ENCODE measurements around the gene PADI6.
"Not testable (repeated sequence)": the region's sequence is repeated elsewhere in the genome, so short reads cannot be mapped to it uniquely, and the experiment has no call there.

PADI6 gene

DNA sequence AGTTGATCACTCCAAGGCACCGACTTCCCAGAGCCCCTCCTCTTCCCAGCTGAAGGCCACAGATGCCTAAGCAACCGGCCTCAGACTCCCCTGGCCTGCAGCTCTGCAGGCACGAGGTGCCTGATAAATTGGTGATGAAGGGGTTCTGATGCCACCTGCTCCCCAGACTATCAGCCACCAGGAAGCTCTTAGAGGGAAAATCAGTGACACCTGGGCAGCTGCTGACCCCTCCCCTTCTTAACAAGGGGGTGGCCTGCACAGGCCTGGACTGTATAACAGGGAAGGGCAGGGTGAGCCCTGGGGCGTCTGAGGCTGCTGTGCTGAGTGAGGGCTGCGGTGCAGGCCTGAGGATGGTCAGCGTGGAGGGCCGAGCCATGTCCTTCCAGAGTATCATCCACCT lies at the start of gene PADI6:
TSS of gene PADI6 (plus strand) at position 301 of the 400 bp plus-strand sequence. CDS start at position 351, 50 bp downstream.
- no peak for DNase-seq (ENCODE audit: low read depth in 2 of 3, low spot score in 1 of 3)

DNA sequence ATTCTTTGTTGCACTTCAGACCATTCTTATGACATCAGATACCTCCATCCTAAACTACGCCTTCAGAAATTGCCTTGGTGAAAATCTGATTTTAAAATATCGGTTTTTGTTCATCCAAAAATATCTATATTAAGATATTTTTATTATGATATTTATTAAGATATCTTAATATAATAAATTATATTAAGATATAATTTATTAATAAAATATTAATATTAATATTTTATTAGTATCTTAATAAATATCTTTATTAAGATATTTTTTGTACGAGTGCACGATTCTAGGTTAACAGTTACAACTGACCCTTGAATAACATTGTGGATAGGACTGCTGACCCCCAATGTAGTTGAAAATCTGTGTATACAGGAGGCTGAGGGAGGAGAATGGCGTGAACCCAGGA lies 43.1 kb upstream of the PADI6 start:
- DNase-seq (ENCODE audit: low read depth in 2 of 3, low spot score in 1 of 3), result no peak

DNA sequence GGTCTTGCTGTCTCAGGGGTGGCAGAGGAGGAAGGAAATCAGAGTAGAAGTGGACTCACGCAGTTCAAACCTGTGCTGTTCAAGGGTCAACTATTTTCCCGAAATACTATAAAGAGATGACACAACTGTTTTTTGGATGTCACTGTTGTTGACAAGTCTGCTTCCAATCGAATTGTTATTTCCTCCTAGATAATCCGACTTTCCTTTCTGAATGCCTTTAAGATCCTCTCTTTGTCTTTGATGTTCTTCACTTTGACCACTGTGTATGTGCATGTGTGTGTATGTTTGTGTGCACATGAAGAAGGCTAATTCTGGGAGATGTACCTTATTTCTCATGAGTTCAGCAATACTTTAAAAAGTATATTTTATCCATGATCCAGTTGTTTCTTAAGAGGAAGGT lies 42.4 kb upstream of the PADI6 start:
- DNase-seq (ENCODE audit: low read depth in 2 of 3, low spot score in 1 of 3), result no peak

DNA sequence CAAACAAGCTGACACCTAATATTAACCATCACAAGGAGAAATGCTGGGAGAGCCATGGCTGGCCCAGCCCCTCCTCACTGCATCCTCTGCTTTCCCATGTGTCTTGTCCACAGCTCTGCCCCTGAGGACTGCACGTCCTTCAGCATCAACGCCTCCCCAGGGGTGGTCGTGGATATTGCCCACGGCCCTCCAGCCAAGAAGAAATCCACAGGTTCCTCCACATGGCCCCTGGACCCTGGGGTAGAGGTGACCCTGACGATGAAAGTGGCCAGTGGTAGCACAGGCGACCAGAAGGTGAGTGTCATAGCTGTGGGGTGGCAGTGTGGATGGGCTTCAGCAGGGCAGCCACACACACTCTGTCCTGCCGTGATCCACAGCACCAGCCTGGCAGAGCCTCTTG lies 41.1 kb upstream of the PADI6 start:
- no peak for DNase-seq (ENCODE audit: low read depth in 2 of 3, low spot score in 1 of 3)

DNA sequence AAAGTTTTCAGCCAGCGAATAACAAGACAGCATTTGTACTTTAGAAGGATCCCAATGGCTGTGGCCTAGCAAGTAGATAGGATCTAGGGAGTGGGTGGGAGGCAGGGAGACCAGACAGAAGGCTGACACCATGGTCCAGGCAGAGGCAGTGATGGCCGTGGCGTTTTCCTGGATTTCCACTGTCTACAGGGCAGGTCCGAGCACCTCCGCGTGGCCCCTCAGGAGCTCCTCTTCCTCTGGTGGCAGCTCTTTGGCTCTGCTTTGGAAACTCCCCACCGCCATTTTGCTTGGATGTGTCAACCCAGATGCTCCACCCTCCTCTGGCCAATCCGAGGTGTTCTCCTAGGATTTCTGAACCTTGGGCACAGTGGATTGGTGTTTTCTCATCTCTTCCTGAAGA lies 38.9 kb upstream of the PADI6 start:
- no peak for DNase-seq (ENCODE audit: low read depth in 2 of 3, low spot score in 1 of 3)

DNA sequence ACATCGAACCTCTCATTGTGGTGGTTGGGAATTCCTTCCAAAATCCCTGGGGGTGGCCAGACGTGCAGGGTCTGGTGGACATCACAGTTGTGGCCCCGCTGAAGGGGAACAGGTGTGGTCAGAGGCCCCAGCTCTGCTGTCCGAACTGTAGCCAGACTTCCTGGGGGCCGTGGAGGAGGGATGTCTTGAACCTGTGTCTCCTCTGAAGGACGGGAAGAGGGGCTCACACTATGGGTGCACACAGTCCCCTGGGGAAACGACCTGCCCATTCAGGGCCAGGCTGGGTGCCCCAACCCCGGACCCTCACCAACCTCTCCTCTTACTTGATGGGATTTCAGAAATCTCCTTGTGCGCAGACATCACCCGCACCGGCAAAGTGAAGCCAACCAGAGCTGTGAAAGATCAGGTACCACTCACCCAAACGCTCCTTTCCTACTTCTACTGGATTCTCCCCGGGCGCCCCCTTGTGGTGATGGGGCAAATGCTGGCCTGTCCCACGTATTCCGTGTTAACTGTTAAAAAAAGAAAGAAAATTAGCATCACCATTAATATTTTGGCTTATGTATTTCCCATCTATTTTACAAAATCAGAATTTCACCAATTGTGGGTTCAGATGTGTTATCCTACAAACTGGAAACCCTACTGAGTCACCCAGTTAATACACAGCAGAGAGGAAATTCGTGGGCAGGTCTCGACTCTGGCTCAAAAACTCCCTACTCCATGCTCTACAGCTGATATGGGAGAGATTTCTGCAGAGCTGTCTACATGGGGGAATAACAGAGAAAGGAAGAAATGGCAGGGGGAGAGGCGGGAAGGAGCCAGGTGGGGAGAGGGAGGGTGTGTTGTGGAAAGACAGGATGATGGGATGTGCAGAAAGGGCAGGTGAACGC lies 35.9 kb upstream of the PADI6 start:
- peak; percentile 33 to 66 (median 64) for DNase-seq (ENCODE audit: low read depth in 2 of 3, low spot score in 1 of 3)

DNA sequence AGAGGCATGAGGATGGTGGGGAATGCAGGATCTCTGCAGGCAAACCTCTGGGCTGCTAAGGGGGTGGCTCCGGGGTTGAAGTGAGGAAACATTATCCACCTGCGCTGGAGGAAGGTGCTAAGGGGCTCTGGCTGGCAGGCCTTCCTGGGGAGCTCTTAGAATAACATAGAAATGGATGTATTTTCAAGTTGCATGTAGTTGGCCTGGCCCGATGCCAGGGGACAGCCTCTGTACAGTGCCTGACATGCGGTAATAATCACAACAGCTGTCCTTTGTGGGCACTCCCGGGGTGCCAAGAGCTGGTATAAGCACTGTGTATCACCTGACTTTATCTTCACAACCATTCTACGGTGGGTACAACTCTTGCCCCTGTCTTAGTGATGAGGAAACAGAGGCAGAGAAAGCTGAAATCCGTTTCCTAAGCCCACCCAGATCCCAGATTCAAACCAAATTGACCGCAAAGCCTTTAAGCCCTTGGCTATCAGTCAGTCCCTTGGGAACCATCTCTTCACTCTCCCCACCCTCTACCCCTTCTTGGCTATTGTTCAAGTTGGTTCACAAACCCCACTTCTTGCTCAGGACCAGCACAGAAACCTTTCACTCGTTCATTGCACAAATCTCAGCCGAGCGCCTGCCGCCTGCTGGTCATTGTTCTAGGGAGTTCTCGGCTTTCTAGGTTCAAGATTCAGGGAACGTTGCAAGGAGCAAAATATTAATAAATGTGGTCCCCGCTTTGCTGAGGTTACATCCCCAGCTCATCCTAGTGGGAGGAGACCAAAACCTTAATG lies 33.1 kb upstream of the PADI6 start:
- DNase-seq (ENCODE audit: low read depth in 2 of 3, low spot score in 1 of 3), result no peak

DNA sequence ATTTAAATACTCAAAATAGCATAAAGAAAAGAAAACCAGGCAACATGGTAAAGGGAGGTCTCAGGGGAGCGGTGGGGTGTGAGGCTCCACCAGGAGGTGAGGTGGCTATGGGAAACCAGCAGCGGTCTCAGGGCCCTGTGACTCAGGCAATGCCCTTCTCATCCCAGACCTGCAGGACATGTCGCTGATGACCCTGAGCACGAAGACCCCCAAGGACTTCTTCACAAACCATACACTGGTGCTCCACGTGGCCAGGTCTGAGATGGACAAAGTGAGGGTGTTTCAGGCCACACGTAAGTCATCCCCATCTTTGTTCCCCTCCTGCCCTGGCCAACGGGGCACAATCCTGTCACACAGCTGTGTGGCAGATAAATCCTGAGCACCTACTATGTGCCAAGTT lies 32.5 kb upstream of the PADI6 start:
- no peak for DNase-seq (ENCODE audit: low read depth in 2 of 3, low spot score in 1 of 3)

DNA sequence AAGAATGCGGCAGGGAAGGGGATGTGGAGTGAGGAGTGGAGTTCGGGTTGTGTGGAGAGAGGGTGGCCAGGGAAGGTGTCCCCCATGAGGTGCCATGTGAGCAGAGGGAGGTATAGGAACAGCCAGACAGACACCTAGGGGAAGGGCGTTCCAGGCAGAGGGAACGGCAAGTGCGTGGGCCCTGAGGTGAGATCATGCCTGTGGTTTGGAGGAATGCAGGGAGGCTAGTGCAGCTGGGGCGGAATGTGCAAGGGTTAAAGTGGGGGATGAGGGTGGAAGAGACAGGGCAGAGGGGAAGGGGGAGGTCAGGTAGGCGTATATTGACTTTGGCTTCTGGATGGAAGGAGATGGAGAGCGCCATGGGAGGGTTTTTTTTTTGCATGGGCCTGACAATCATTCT lies 31.6 kb upstream of the PADI6 start:
- DNase-seq (ENCODE audit: low read depth in 2 of 3, low spot score in 1 of 3), result no peak

DNA sequence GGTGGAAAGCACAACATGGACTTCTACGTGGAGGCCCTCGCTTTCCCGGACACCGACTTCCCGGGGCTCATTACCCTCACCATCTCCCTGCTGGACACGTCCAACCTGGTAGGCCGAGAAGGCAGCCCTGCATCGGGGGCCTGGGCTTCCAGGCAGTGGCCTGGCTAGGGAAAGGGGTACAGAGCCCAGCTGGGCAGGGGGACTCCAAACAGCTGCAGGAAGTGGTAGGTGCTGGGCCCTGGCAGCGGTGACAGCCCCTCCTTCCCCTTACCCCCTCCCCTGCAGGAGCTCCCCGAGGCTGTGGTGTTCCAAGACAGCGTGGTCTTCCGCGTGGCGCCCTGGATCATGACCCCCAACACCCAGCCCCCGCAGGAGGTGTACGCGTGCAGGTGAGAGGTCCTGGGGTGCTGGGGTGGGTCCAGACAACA lies 30.0 kb upstream of the PADI6 start:
- DNase-seq (ENCODE audit: low read depth in 2 of 3, low spot score in 1 of 3), result no peak

DNA sequence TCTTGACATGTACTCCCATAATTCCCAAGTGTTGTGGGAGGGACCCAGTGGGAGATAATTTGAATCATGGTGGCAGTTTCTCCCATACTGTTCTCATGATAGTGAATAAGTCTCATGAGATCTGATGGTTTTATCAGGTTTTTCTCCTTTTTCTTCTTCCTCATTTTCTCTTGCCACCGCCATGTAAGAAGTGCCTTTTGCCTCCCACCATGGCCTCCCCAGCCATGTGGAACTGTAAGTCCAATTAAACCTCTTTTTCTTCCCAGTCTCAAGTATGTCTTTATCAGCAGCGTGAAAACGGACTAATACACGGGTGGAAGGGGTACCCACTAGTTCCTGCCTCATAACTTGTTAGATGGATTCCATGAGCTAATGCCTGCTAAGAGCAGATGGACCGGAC lies 26.5 kb upstream of the PADI6 start:
- not testable (repeated sequence) for DNase-seq (ENCODE audit: low read depth in 2 of 3, low spot score in 1 of 3)

DNA sequence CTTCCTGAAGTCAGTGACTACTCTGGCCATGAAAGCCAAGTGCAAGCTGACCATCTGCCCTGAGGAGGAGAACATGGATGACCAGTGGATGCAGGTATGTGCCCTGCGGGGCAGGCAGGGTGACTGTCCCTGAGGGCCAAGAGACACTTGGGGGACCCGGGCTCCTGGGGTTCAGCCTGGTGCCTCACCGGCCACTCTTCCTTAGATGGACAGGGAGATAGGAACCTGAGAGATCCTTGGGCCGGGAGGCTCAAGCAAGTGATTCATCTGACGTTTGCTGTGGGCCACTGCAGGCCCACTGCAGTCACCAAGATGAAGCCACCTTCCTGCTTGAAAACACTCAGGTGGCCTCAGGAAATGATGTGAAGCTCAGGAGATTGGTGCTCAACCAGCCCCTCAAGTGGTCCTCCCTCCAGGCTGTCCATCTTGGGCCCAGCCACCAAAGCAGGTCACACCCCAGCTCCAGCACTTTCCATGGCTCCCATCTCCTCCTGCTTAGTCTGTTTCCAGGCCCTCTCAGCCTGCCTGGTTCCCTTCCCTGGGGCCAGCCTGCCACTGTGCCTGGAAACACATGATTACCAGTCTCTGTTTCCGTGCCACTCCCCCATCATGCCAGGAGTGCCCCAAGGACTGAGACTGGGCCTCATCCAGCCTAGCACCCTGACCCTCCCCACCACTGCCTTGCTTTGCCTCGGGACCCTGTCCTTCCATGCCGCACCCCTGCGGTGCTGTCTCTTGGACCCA lies 25.8 kb upstream of the PADI6 start:
- no peak for DNase-seq (ENCODE audit: low read depth in 2 of 3, low spot score in 1 of 3)

DNA sequence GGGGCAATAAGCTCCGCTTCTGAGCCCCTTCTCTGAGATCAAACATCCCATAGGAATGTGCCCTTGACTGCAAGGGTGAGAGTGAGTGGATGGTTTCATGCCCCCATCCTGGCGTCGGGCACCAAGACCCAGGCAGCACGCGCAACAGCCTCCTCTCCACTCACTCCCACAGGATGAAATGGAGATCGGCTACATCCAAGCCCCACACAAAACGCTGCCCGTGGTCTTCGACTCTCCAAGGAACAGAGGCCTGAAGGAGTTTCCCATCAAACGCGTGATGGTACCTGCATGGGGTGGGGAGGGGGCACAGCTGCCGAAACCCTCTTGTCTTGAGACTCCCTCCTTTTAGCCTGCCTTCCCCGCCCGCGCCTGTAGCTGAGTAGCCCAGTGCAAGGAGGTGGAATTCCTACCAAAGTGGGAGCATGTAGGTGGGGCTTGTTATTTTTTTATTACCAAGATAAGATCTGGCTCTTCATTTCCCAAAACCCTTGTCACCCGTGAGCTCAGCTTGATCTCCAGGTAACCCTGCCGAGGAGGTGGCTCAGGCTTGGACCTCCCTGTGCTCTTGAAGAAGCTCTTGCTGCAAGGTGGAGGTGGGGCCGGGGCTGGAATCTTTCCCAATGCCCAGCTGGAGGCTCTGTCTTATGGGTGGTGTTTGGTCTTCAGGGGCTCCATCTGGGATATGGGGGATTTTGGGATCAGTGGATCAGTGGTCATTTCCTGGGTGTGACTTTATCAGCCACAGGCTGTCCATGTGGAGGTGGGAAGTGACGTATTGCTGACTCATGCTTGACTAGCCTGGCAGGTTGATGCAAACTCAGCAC lies 24.0 kb upstream of the PADI6 start:
- no peak for DNase-seq (ENCODE audit: low read depth in 2 of 3, low spot score in 1 of 3)

DNA sequence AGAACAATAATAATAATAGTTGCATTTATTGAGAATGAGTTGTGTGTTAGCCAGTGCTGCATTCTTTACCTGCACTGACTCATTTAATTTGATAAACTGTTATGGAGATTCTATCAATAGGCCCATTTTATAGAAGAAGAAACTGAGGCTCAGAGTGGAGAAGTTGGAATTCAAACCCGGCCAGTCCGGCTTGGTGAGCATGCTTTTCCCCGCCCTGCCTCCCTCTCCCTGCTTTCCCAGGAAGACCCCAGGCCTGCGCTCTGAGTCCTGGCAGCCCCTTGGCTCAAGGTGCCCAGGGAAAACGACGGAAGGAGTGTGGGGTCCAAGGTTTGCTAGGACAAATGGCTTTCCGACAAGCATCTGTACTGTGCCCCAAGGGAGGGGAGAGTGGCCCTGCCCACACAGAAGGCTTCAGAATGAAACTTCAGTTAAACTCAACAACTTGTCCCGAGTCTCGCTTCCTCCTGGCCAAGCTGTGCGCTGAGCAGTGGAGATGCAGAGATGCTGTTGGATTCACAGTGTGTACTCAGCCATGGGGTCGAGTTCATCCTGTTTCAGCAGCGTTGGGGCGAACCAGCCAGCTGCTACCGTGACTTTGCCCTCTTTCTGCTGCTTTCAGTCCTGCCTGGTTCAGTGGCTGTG lies 23.3 kb upstream of the PADI6 start:
- DNase-seq (ENCODE audit: low read depth in 2 of 3, low spot score in 1 of 3), result no peak

DNA sequence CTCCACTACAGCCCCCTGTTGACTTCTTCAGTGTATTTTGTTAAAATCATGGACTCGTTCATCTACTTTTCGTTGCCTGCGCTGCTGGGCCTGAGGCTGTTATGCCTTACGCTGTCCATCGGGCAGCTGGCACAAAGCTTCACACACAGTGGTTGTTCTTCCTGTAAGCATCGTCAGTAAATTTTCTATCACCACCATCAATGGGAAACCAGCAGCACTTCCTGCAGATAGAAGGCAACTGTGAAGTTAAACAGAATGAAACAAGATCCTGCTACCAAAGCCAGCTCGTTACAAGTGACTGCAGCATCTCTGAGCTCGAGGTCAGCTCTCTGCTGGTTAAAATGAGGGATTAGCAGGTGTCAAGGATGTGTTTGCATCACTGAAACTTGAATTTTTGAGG lies 21.9 kb upstream of the PADI6 start:
- DNase-seq (ENCODE audit: low read depth in 2 of 3, low spot score in 1 of 3), result no peak

DNA sequence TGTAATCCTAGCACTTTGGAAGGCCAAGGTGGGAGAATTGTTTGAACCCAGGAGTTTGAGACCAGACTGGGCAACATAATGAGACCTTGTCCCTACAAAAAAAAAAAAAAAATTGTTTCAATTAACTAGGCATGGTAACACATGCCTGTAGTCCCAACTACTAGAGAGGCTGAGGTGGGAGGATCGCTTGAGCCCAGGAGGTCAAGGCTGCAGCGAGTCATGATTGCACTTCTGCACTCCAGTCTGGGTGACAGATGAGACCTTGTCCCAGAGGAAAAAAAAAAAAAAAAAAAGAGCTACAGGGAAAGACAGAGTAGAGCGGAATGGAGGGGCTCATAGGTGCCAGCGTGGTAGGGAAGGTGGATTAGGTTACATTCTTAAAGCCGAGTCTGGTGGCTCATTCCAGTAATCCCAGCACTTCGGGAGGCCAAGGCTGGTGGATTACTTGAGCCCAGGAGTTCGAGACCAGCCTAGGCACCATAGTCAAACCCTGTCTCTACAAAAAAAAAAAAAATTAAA lies 21.0 kb upstream of the PADI6 start:
- no peak for DNase-seq (ENCODE audit: low read depth in 2 of 3, low spot score in 1 of 3)

DNA sequence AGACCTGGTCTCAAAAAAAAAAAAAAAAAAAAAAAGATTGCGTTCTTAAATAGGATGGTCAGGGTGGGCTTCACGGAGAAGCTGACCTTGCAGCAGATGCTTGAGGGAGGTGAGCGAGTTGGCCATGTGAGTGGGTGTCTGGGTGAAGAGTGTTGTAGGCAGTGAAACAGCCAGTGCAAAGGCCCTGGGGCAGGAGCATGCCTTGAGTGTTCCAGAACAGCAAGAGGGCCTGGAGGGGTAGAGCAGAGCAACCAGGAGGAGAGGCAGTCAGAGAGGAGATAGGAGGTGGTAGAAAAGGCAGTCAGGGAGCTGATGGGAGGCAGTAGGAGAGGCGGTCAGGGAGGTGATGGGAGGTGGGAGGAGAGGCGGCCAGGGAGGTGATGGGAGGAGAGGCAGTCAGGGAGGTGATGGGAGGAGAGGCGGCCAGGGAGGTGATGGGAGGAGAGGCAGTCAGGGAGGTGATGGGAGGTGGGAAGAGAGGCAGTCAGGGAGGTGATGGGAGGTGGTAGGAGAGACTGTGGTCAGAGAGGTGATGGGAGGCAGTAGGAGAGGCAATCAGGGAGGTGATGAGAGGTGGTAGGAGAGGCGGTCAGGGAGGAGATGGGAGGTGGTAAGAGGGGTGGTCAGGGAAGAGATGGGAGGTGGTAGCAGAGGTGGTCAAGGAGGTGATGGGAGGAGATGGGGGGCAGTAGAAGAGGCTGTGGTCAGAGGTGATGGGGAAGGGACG lies 20.2 kb upstream of the PADI6 start:
- no peak for DNase-seq (ENCODE audit: low read depth in 2 of 3, low spot score in 1 of 3)

DNA sequence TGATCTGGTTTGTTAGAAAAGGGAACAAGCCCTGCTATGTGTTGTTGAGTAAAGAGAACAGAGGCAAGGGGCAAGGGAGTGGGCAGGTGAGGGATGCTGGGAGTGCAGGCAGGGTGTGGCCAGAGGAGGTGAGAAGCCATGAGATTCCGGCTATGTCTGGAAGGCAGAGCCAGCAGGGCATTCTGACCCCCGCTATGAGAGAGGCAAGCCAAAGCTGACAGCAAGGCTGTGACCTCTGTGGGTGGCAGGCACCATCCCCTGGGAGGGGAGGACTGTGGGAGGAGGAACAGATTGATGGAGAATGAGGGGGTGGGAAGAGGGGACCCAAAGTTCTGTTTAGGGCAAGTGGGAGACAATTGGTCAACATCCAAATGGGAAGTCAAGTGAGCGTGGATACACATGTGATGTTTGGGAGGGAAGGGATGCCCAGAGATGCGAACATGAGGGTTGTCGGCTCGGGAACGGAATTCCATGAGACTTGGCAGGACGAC lies 19.5 kb upstream of the PADI6 start:
- DNase-seq (ENCODE audit: low read depth in 2 of 3, low spot score in 1 of 3), result no peak

DNA sequence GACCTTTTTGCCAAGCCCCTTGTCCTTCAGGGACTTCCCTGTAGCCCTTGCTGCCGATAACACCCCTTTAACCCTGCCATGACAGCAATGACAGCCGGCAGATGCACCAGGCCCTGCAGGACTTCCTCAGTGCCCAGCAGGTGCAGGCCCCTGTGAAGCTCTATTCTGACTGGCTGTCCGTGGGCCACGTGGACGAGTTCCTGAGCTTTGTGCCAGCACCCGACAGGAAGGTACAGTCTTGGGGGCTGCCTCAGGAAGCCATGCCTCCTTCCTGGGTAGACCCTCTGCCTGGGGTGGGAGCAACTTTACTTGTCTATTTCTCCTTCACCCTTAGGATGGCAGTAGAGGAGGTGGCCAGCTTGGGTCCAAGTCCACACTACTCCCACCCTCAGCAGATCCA lies 16.1 kb upstream of the PADI6 start:
- DNase-seq (ENCODE audit: low read depth in 2 of 3, low spot score in 1 of 3), result peak in 1 of 3 donors; percentile 5

All from stimulated activated CD4-positive, alpha-beta T cell treated with anti-CD3 and anti-CD28 coated beads, Interleukin-12 subunit alpha, Interleukin-12 subunit beta, amount 100 ng/mL, for 48 hours (primary cell).